ENCODE data around the gene GLRA3.
"Not testable (repeated sequence)": the region's sequence is repeated elsewhere in the genome, so short reads cannot be mapped to it uniquely, and the experiment has no call there.

Gene GLRA3

GRCh38 chr4:174808836-174809235 lies 20.2 kb downstream of the GLRA3 start:
- no peak for DNase-seq

- no peak for DNase-seq
These were observed 20.9 kb downstream of the GLRA3 start for GRCh38 chr4:174808119-174808518.

- no peak for DNase-seq
These were observed 23.3 kb downstream of the GLRA3 start for GRCh38 chr4:174805746-174806145.

GRCh38 chr4:174794543-174795094 lies 34.4 kb downstream of the GLRA3 start:
- DNase-seq = no peak

- no peak for DNase-seq
These were observed 39.4 kb downstream of the GLRA3 start for GRCh38 chr4:174789657-174790056.

- DNase-seq = not testable (repeated sequence)
These were observed 50.6 kb downstream of the GLRA3 start for GRCh38 chr4:174778274-174778986.

GRCh38 chr4:174775366-174775765 lies 53.7 kb downstream of the GLRA3 start:
- no peak for DNase-seq

- no peak for DNase-seq
These were observed 64.8 kb downstream of the GLRA3 start for GRCh38 chr4:174764105-174764729.

- no peak for DNase-seq
These were observed 65.5 kb downstream of the GLRA3 start for GRCh38 chr4:174763454-174764104.

GRCh38 chr4:174761451-174761850 lies 67.6 kb downstream of the GLRA3 start:
- no peak for DNase-seq

GRCh38 chr4:174757736-174758135 lies 71.3 kb downstream of the GLRA3 start:
- DNase-seq = no peak

GRCh38 chr4:174753021-174753420 lies 76.0 kb downstream of the GLRA3 start:
- DNase-seq = no peak

GRCh38 chr4:174752026-174752425 lies 77.0 kb downstream of the GLRA3 start:
- no peak for DNase-seq

- no peak for DNase-seq
These were observed 80.0 kb downstream of the GLRA3 start for GRCh38 chr4:174749091-174749490.

- DNase-seq = no peak
These were observed 82.3 kb downstream of the GLRA3 start for GRCh38 chr4:174746710-174747109.

GRCh38 chr4:174742561-174742960 lies 86.5 kb downstream of the GLRA3 start:
- DNase-seq = no peak

- no peak for DNase-seq
These were observed 89.5 kb downstream of the GLRA3 start for GRCh38 chr4:174739576-174739975.

GRCh38 chr4:174734181-174734580 lies 94.9 kb downstream of the GLRA3 start:
- DNase-seq = no peak

GRCh38 chr4:174717828-174718227 lies 111.2 kb downstream of the GLRA3 start:
- no peak for DNase-seq

GRCh38 chr4:174716986-174717770 lies 111.9 kb downstream of the GLRA3 start:
- DNase-seq = no peak

- DNase-seq = no peak
These were observed 114.4 kb downstream of the GLRA3 start for GRCh38 chr4:174714393-174715211.

- DNase-seq = no peak
These were observed 115.2 kb downstream of the GLRA3 start for GRCh38 chr4:174713821-174714220.
